GM19238 (cell line): ENCODE data around the gene RFX2.
"Not testable (repeated sequence)": the region's sequence is repeated elsewhere in the genome, so short reads cannot be mapped to it uniquely, and the experiment has no call there.

Experiments
- DNase-seq: peaks from one replicate; pipeline ENCODE4 v3.0.0; 2011; ENCODE audit warnings: low spot score; ENCODE audit not compliant: insufficient read length

The RFX2 gene

GRCh38 chr19:5992756-5993155 lies 117.5 kb downstream of the RFX2 start:
- DNase-seq: no peak

GRCh38 chr19:5991244-5991838 lies 119.0 kb downstream of the RFX2 start:
- no peak for DNase-seq

GRCh38 chr19:5990289-5990797 lies 120.0 kb downstream of the RFX2 start:
- no peak for DNase-seq

GRCh38 chr19:5989388-5990074 lies 120.8 kb downstream of the RFX2 start:
- no peak for DNase-seq

GRCh38 chr19:5988517-5989387 lies 121.5 kb downstream of the RFX2 start:
- no peak for DNase-seq

- DNase-seq: peak; percentile 66
Measured at GRCh38 chr19:5987077-5987818, 123.1 kb downstream of the RFX2 start.

- not testable (repeated sequence) for DNase-seq
Measured at GRCh38 chr19:5985837-5986236, 124.5 kb downstream of the RFX2 start.

- DNase-seq: no peak
Measured at GRCh38 chr19:5985098-5985783, 125.1 kb downstream of the RFX2 start.

GRCh38 chr19:5984600-5984999 lies 125.7 kb downstream of the RFX2 start:
- no peak for DNase-seq

- DNase-seq: no peak
Measured at GRCh38 chr19:5983367-5983955, 126.8 kb downstream of the RFX2 start.

GRCh38 chr19:5978606-5979552 lies 131.4 kb downstream of the RFX2 start:
- DNase-seq: no peak

GRCh38 chr19:5977785-5978605 lies 132.3 kb downstream of the RFX2 start, which contains the start of gene RANBP3:
Gene RANBP3 (minus strand): TSS chr19:5978140. CDS start chr19:5978082, 58 bp downstream.
- DNase-seq: peak; percentile 99

GRCh38 chr19:5977222-5977784 lies 133.0 kb downstream of the RFX2 start:
- DNase-seq: no peak

GRCh38 chr19:5976768-5977167 lies 133.5 kb downstream of the RFX2 start:
- DNase-seq: no peak

- no peak for DNase-seq
Measured at GRCh38 chr19:5975388-5975728, 134.9 kb downstream of the RFX2 start.

GRCh38 chr19:5974721-5975387 lies 135.4 kb downstream of the RFX2 start:
- DNase-seq: no peak

GRCh38 chr19:5973867-5974635 lies 136.2 kb downstream of the RFX2 start:
- DNase-seq: no peak
